ENCODE measurements around the gene PARP16.
"Not testable (repeated sequence)": the region's sequence is repeated elsewhere in the genome, so short reads cannot be mapped to it uniquely, and the experiment has no call there.

The PARP16 gene

GRCh38 chr15:65275728-65276126, 11.0 kb downstream of the PARP16 start:
- no peak for DNase-seq (ENCODE audit: low read depth in 2 of 2)

- DNase-seq (ENCODE audit: low read depth in 2 of 2): no peak
Observed at GRCh38 chr15:65275104-65275727, 11.5 kb downstream of the PARP16 start.

- DNase-seq (ENCODE audit: low read depth in 2 of 2): not testable (repeated sequence)
Observed at GRCh38 chr15:65270811-65271545, 15.7 kb downstream of the PARP16 start.

GRCh38 chr15:65268411-65268810, 18.3 kb downstream of the PARP16 start:
- no peak for DNase-seq (ENCODE audit: low read depth in 2 of 2)

- DNase-seq (ENCODE audit: low read depth in 2 of 2): no peak
Observed at GRCh38 chr15:65266469-65266868, 20.2 kb downstream of the PARP16 start.

GRCh38 chr15:65264863-65265430, 21.7 kb downstream of the PARP16 start:
- no peak for DNase-seq (ENCODE audit: low read depth in 2 of 2)

- no peak for DNase-seq (ENCODE audit: low read depth in 2 of 2)
Observed at GRCh38 chr15:65263313-65263712, 23.4 kb downstream of the PARP16 start.

- no peak for DNase-seq (ENCODE audit: low read depth in 2 of 2)
Observed at GRCh38 chr15:65260968-65261367, 25.7 kb downstream of the PARP16 start.

- DNase-seq (ENCODE audit: low read depth in 2 of 2): no peak
Observed at GRCh38 chr15:65259367-65259797, 27.3 kb downstream of the PARP16 start.

GRCh38 chr15:65258375-65259262, 28.1 kb downstream of the PARP16 start:
- DNase-seq (ENCODE audit: low read depth in 2 of 2): no peak

GRCh38 chr15:65255486-65256140, 31.1 kb downstream of the PARP16 start:
- DNase-seq (ENCODE audit: low read depth in 2 of 2): no peak

GRCh38 chr15:65254758-65255157, 31.9 kb downstream of the PARP16 start:
- DNase-seq (ENCODE audit: low read depth in 2 of 2): no peak

- no peak for DNase-seq (ENCODE audit: low read depth in 2 of 2)
Observed at GRCh38 chr15:65254356-65254755, 32.3 kb downstream of the PARP16 start.

- DNase-seq (ENCODE audit: low read depth in 2 of 2): no peak
Observed at GRCh38 chr15:65249641-65250040, 37.0 kb downstream of the PARP16 start.

GRCh38 chr15:65248511-65249255, 38.0 kb downstream of the PARP16 start:
- no peak for DNase-seq (ENCODE audit: low read depth in 2 of 2)

GRCh38 chr15:65246939-65247338, 39.7 kb downstream of the PARP16 start:
- DNase-seq (ENCODE audit: low read depth in 2 of 2): no peak

GRCh38 chr15:65246026-65246714, 40.5 kb downstream of the PARP16 start:
- no peak for DNase-seq (ENCODE audit: low read depth in 2 of 2)

GRCh38 chr15:65245096-65245856, 41.4 kb downstream of the PARP16 start:
- no peak for DNase-seq (ENCODE audit: low read depth in 2 of 2)

- no peak for DNase-seq (ENCODE audit: low read depth in 2 of 2)
Observed at GRCh38 chr15:65244638-65245037, 42.0 kb downstream of the PARP16 start.
